Left colon (tissue), 2 donors: ENCODE data around the gene ADM2. TPM values are rescaled to one million over a fixed set of nuclear protein-coding genes. Genes with fewer than 3 reads are reported as not detected.
"Not testable (repeated sequence)": the region's sequence is repeated elsewhere in the genome, so short reads cannot be mapped to it uniquely, and the experiment has no call there.

Experiments
- ATAC-seq: fragments of 200-7000 bp; cut with Tn5 transposase; one replicate; pipeline ENCODE4 v1.9.1; 2020; ENCODE audit warnings: mild to moderate bottlenecking, moderate library complexity
- DNase-seq, 2 donors: peaks; one replicate each; pipeline ENCODE4 v3.0.0-alpha.2; 2020
- intact Hi-C, 2 donors: fragments of 100-400 bp; cut with DNase I in 1 of 2; cut with micrococcal nuclease in 1 of 2; formaldehyde crosslinking; loops; one replicate each; pipeline versions ENCODE4 v1.11.2 to v1.14.0; 2022; cut with DNase I, micrococcal nuclease
- total RNA-seq, 2 donors: library from RNA; stranded (reverse); fragmentation: NEBNext Ultra II Directional; extraction: Animal tissue kit (Norgen Biotek cat#: 25700); gene quantifications; one replicate each; pipeline ENCODE4 v1.2.1, GENCODE V29; 2021
- donor health status: DM: no; HTN: no; CAD: no.
- donor health status: DM: yes; HTN: yes; CAD: no.

Gene ADM2
- total RNA-seq, 2 donors from 2014 or later = 5.4 to 8.9 TPM

DNA sequence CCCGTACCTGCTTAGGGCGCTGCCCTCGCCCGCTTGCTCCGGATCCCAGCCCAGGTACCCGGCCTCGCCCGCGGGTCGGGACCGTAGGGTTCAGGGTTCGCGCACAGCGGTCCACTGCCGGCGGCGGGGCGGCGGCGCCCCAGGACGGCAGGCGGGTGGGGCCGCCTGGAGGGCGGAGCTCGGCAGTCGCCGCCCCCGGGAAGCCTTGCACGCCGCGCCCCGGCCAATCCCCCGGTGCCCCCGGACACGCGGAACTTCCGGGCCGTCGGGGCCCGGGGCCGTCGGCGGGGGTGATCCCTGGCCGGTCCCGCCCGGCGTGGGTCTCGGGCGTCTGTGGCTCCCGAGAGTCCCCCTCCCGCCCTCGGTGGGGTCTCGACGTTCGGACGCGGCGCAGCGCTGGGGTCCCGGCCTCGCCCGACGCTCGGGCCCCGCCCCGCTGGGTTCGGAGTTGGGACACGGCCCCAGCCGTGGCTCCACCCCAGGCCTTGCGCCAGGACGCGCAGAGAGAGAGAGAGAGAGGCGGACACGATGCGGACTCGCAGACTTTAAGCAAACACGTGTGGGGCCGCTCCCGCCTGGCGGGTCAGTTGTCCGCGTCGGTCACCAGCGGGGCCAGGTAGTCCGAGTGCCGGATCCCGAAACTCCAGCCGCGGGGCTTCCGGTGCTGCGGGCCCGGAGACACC, 48.7 kb downstream of the ADM2 start, which contains the start of gene TYMP:
TSS of gene TYMP (minus strand) at position 116 of the 683 bp plus-strand sequence. CDS start 303 bp downstream, outside the sequence.
- intact Hi-C loops = no loop called here
- ATAC-seq = peak; percentile 55
- peak; percentile 87 to 88 for DNase-seq

DNA sequence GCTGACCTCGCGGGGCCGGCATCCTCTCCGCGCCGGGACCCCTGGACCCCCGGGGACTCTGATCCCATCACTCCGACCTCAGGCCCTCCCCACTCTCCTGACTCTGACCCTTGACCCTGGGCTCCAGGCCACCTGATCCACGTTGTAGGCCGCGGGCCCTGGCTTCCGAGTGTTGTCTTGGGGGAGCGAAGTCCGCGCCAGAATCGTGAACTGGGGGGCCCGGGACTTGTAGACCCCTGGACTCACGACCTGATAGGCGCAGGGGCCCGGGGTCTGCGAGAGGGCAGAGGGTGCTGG, 49.2 kb downstream of the ADM2 start:
- ATAC-seq (peak; percentile 2), DNase-seq (no peak)

DNA sequence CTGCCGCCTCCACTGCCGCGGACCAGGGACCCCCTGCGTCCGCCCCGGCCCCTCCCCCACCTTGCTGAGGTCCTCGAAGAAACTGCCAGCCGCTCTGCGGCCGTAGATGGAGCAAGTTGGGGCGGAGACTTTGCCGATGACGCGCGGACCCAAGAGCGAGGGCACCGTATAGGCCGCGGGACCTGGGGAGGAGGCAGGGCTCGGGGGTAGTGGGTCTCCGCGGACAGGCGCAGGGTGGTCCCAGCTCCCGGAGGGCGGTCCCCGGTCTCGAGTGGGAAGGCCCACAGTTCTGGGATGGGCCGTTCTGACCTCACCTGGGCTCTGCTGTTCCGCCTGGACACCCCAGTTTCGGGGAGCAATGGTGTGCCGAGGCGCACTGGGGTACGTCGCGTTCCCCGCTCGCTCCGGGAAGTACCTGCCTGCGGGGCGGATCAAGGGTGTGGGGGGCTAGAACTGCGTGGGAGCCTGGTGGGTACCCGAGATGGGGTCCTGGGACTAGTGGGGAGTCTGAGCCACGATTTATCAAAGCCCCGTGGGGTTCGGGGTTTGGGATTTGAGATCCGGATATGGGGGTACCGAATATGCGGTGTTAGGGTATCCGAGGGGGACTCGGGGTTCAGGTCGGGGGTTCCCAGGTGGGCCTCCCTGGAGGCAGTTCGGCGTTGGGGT, 49.7 kb downstream of the ADM2 start:
- peak; percentile 59 for ATAC-seq
- intact Hi-C loops = no loop called here
- DNase-seq = peak; percentile 92 to 94

More for the DNA sequence above, 49.2 kb downstream of the ADM2 start:
- intact Hi-C loops = no loop called here

DNA sequence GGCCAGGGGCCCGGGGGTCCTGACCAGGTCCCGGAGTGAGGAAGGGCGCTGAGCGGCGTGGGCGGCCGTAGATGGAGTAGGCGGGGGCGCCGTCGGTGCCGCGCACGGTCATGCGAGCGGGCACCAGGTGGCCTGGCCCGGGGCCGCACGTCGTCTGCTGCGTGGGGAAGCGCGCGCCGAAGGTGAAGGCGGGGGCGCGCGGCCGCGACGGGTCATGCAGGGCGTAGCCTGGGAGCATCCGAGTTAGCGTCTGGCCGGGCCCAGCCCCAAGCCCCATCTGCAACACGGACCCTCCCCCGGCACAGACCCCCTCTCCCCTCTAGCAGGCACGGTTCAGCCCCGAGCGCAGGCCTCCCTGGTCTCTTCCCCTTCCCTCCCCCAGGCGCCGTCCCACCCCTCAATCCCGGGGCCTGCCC, 50.2 kb downstream of the ADM2 start:
- ATAC-seq = peak; percentile 44
- intact Hi-C loops = no loop called here
- peak; percentile 64 to 78 for DNase-seq

DNA sequence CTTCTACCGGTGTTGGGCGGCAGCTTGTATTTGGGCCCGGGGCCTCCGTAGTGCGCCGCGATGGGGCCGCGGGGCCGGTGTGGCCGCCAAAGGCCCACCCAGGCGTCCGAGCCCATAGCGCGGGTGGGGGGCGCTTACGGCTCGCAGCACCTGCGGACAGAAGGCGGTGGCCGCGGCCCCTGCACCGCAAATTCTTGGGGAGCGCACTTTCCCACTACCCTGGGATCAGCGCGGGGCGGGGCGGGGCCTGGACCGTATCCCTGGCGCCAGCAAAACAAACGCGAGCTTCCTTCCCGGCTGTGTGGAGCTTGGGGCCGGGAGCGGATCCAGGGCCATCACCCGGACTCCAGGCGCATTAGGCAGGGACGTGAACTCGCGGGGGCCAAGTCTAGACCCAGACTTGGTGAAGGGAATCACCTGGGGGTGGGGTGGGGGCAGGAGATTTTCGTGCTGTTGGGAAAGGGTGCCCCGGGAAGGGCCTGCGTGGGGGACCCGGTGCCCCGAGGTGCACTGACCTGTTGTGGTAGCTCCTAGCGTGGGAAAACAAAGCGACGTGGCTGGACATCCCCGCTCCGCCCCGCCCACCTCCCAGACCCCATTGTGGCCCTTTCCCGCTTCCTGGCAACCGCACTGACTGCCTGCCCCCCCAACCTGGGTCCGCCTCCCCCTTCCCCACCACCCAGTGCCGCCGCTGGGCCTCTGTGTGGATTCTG, 50.8 kb downstream of the ADM2 start:
- intact Hi-C loops = no loop called here
- DNase-seq = peak; percentile 79 to 86
- peak; percentile 42 for ATAC-seq

DNA sequence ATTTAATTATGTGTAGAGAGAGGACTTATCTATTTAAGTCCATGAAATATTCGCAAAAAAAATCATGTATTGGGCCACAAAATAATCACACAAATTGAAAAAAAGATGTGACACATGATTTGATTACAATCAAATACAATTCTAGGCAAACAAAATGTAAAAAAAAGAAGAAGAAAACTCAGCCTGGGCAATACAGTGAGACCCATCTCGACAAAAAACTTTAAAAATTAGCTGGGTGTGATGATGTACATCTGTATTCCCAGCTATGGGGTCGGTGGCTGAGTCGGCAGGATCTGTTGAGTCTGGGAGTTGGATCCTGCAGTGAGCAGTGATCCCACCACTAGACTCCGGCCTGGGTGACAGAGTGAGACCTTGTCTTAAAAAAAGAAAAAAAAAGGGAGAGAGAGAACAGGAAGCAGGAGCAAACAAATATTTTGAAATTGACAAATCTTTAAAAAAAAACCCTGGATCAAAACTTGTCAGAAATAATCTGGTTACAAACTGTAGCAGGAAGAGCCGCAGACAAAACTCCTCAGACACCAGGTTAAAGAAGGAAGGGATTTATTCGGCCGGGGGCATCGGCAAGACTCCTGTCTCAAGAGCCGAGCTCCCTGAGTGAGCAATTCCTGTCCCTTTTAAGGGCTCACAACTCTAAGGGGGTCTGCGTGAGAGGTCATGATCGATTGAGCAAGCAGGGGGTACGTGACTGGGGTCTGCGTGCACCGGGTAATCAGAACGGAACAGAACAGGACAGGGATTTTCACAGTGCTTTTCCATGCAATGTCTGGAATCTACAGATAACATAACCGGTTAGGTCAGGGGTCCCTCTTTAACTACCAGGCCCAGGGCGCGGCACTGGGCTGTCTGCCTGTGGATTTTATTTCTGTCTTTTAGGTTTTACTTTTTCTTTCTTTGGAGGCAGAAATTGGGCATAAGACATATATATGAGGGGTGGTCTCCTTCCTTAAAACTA, 51.8 kb downstream of the ADM2 start:
- DNase-seq = no peak
- intact Hi-C loops = no loop called here
- ATAC-seq = no peak

DNA sequence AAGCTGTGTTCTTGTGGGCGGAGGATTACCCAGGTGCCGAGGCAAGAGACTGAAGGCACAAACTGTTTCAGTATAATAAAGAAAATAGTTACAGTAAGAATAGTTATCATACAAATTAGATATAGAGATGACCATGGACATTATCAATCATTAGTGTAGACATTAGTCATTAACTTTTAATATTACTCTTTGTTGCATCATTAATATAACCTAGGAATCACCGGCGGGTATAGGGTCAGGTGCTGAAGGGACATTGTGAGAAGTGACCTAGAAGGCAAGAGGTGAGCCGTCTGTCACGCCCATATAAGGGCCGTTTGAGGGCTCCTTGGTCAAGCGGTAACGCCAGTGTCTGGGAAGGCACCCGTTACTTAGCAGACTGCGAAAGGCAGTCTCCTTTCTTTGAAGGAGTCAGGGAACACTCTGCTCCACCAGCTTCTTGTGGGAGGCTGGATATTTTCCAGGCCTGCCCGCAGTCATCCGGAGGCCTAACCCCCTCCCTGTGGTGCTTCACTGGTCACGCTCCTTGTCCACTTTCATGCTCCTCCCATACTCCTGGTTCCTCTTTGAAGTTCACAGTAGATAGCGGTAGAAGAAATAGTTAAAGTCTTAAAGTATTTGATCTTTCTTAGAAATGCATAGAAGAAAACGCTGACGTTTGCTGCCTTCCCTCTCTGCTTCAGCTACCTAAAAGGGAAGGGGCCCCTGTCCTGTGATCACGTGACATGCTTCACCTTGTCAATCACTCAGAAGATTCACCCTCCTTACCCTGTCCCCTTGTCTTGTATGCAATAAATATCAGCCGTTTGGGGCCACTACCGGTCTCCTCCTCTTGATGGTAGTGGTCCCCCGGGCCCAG, 52.7 kb downstream of the ADM2 start:
- not testable (repeated sequence) for DNase-seq

DNA sequence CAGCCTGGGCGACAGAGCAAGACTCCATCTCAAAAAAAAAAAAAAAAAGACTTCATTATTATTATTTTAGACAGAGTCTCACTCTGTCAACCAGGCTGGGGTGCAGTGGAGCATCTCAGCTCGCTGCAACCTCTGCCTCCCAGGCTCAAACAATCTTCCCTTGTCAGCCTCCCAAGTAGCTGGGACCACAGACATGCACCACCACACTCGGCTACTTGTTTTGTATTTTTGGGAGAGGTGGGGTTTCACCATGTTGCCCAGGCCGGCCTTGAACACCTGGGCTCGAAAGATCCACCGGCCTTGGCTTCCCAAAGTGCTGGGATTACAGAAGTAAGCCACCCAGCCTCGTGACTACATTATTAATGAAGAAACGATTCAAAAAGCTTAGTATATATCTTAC, 53.8 kb downstream of the ADM2 start:
- ATAC-seq (no peak), DNase-seq (no peak)
- intact Hi-C loops = no loop called here

More for the DNA sequence above, 52.7 kb downstream of the ADM2 start:
- ATAC-seq, intact Hi-C loops: not testable (repeated sequence)

Other genes with a start within 250 kb of the ADM2 start
- gene TUBGCP6, start 236.5 kb upstream of the ADM2 start, total RNA-seq = 10 to 100 TPM; 26.3 to 31.6 TPM
- 10 to 100 TPM; 48.3 to 49.2 TPM for gene HDAC10, start 230.3 kb upstream of the ADM2 start, total RNA-seq
- gene MAPK12, start 219.9 kb upstream of the ADM2 start, total RNA-seq = 1 to 10 TPM; 3.0 to 3.1 TPM
- 1 to 10 TPM; 1.2 to 1.9 TPM for gene MAPK11, start 211.2 kb upstream of the ADM2 start, total RNA-seq
- gene PLXNB2, start 173.9 kb upstream of the ADM2 start, total RNA-seq = 100 to 1,000 TPM; 290 TPM
- gene DENND6B, start 154.5 kb upstream of the ADM2 start, total RNA-seq = 1 to 10 TPM; 3.7 to 4.7 TPM
- 10 to 100 TPM; 44.6 to 61.0 TPM for gene PPP6R2, start 138.2 kb upstream of the ADM2 start, total RNA-seq
- 10 to 100 TPM; 69.2 to 80.1 TPM for gene SBF1, start 6.5 kb upstream of the ADM2 start, total RNA-seq
- gene MIOX, start 5.3 kb downstream of the ADM2 start, total RNA-seq = not detected
- gene LMF2, start 26.2 kb downstream of the ADM2 start, total RNA-seq = 10 to 100 TPM; 58.7 to 59.3 TPM
- 10 to 100 TPM; 26.6 to 27.1 TPM for gene NCAPH2, start 26.7 kb downstream of the ADM2 start, total RNA-seq
- 1 to 10 TPM; 5.5 to 5.7 TPM for gene SCO2, start 44.1 kb downstream of the ADM2 start, total RNA-seq
- gene TYMP, start 48.5 kb downstream of the ADM2 start, total RNA-seq = 10 to 100 TPM; 32.0 to 33.0 TPM
- gene KLHDC7B, start 64.4 kb downstream of the ADM2 start, total RNA-seq = under 1 TPM in 1 of 2 donors, not detected in 1; 0.17 TPM
- gene SYCE3, start 81.4 kb downstream of the ADM2 start, total RNA-seq = under 1 TPM in 1 of 2 donors, not detected in 1; 0.67 TPM
- 10 to 100 TPM; 22.6 to 26.6 TPM for gene CPT1B, start 96.9 kb downstream of the ADM2 start, total RNA-seq
- 10 to 100 TPM; 66.9 to 72.7 TPM for gene CHKB, start 101.3 kb downstream of the ADM2 start, total RNA-seq
- 1 to 10 TPM; 1.2 to 1.5 TPM for gene MAPK8IP2, start 119.2 kb downstream of the ADM2 start, total RNA-seq
- 10 to 100 TPM; 84.8 to 97.8 TPM for gene ARSA, start 146.6 kb downstream of the ADM2 start, total RNA-seq
- gene SHANK3, start 191.3 kb downstream of the ADM2 start, total RNA-seq = 1 to 10 TPM; 4.4 to 4.8 TPM